HepG2 (cell line): Measurements from ENCODE around the gene DBNDD1. TPM values are rescaled to one million over a fixed set of nuclear protein-coding genes. Genes with fewer than 3 reads are reported as not detected.
A peak's percentile ranks its signal among the peaks of the same experiment; 100 is the strongest.

Experiments
- BHLHE40 ChIP-seq: IDR thresholded peaks from 2 replicates; pipeline ENCODE4 v1.6.1; 2011; ENCODE audit warnings: low read length, improper control_type of control experiment
- BRCA1 ChIP-seq: sonication (generic); formaldehyde crosslinking; IDR thresholded peaks from 2 replicates; pipeline ENCODE4 v1.4.0; 2020; ENCODE audit warnings: missing genetic modification reagents
- GATAD1 ChIP-seq: IDR thresholded peaks from 2 replicates; pipeline ENCODE4 v1.6.1; 2016; ENCODE audit warnings: missing genetic modification reagents, missing compliant biosample characterization
- GTF2F1 ChIP-seq: fragments of 150-350 bp; IDR thresholded peaks from 2 replicates; pipeline ENCODE4 v1.6.1; 2014; ENCODE audit warnings: low read length
- HNRNPK ChIP-seq: fragments of 200-400 bp; formaldehyde crosslinking; IDR thresholded peaks from 2 replicates; pipeline ENCODE4 v1.6.1; 2018; ENCODE audit warnings: low read length, low read depth, moderate library complexity, mild to moderate bottlenecking; ENCODE audit not compliant: poor library complexity, severe bottlenecking
- KLF12 ChIP-seq: sonication (generic); formaldehyde crosslinking; IDR thresholded peaks from 2 replicates; pipeline ENCODE4 v1.4.0; 2020; ENCODE audit warnings: missing genetic modification reagents, borderline replicate concordance
- MYC ChIP-seq: sonication (generic); formaldehyde crosslinking; IDR thresholded peaks from 2 replicates; pipeline ENCODE4 v1.9.0; 2021; ENCODE audit warnings: missing genetic modification reagents, borderline replicate concordance
- RELA ChIP-seq: sonication (generic); formaldehyde crosslinking; IDR thresholded peaks from 2 replicates; pipeline ENCODE4 v1.4.0; 2020; ENCODE audit warnings: missing genetic modification reagents
- RFXANK ChIP-seq: IDR thresholded peaks from 2 replicates; pipeline ENCODE4 v1.6.1; 2016
- WIZ ChIP-seq: sonication (generic); formaldehyde crosslinking; IDR thresholded peaks from 2 replicates; pipeline ENCODE4 v1.5.1; 2020; ENCODE audit warnings: mild to moderate bottlenecking, missing genetic modification reagents
- ZNF335 ChIP-seq: sonication (generic); formaldehyde crosslinking; IDR thresholded peaks from 2 replicates; pipeline ENCODE4 v1.4.0; 2020; ENCODE audit warnings: missing genetic modification reagents
- ZNF431 ChIP-seq: sonication (generic); formaldehyde crosslinking; IDR thresholded peaks from 2 replicates; pipeline ENCODE4 v1.9.0; 2022; ENCODE audit warnings: missing genetic modification reagents, low read depth, mild to moderate bottlenecking, borderline replicate concordance
- ZNF546 ChIP-seq: sonication (generic); formaldehyde crosslinking; conservative IDR thresholded peaks from 2 replicates; pipeline ENCODE4 v1.8.1; 2023; ENCODE audit warnings: mild to moderate bottlenecking, missing genetic modification reagents
- ZSCAN21 ChIP-seq: sonication (generic); formaldehyde crosslinking; IDR thresholded peaks from 2 replicates; pipeline ENCODE4 v1.8.0; 2022; ENCODE audit warnings: mild to moderate bottlenecking, missing genetic modification reagents, moderate library complexity, borderline replicate concordance
- polyA plus RNA-seq, 8 experiments: library from polyadenylated mRNA; depleted of rRNA in 3 of 8; stranded (reverse) in 7 of 8; unstranded in 1 of 8; fragments of >200 nt; fragmentation: Illumina TruSeq in 4 of 8; extraction: Trizol in 4 of 8; gene quantifications; 2 replicates each; pipeline versions ENCODE4 v1.2.1 to v1.2.3, GENCODE V29; 2011 to 2016; ENCODE audit warnings: low read depth in 4 of 8, missing spikeins in 1 of 8, mixed read lengths in 1 of 8; ENCODE audit not compliant: insufficient read depth in 1 of 8
- total RNA-seq, 5 experiments: library from RNA; depleted of rRNA; stranded (reverse); fragments of >200 nt; fragmentation: Illumina TruSeq; extraction: Trizol; gene quantifications; 2 replicates each; pipeline ENCODE4 v1.2.3, GENCODE V29; 2016; ENCODE audit warnings: low read depth in 1 of 5
- TF ChIP-seq, protein P1 (sequence below): sonication (generic); formaldehyde crosslinking; IDR thresholded peaks from 2 replicates; pipeline ENCODE4 v1.4.0; 2020; ENCODE audit warnings: missing genetic modification reagents
- TF ChIP-seq, protein P2 (sequence below): sonication (generic); formaldehyde crosslinking; IDR thresholded peaks from 2 replicates; pipeline ENCODE4 v1.9.0; 2022; ENCODE audit warnings: low read depth, missing genetic modification reagents
- TF ChIP-seq, protein P3 (sequence below): sonication (generic); formaldehyde crosslinking; IDR thresholded peaks from 2 replicates; pipeline ENCODE4 v1.8.0; 2022; ENCODE audit warnings: mild to moderate bottlenecking, missing genetic modification reagents, moderate library complexity
- TF ChIP-seq, protein P4 (sequence below): sonication (generic); formaldehyde crosslinking; conservative IDR thresholded peaks from 2 replicates; pipeline ENCODE4 v1.4.0; 2020; ENCODE audit warnings: missing genetic modification reagents
- TF ChIP-seq, protein P5 (sequence below): sonication (generic); formaldehyde crosslinking; IDR thresholded peaks from 2 replicates; pipeline ENCODE4 v1.5.1; 2020; ENCODE audit warnings: mild to moderate bottlenecking, missing genetic modification reagents, moderate library complexity
- TF ChIP-seq, protein P6 (sequence below): IDR thresholded peaks from 2 replicates; pipeline ENCODE4 v1.6.1; 2016; ENCODE audit warnings: missing compliant biosample characterization, missing genetic modification reagents, borderline replicate concordance

Gene DBNDD1
- total and polyA plus RNA-seq, 2 of the 13 experiments (the other 11 are each of a cell fraction or from before 2014, with no cell fraction given): 17.0 to 40.4 TPM

DNA sequence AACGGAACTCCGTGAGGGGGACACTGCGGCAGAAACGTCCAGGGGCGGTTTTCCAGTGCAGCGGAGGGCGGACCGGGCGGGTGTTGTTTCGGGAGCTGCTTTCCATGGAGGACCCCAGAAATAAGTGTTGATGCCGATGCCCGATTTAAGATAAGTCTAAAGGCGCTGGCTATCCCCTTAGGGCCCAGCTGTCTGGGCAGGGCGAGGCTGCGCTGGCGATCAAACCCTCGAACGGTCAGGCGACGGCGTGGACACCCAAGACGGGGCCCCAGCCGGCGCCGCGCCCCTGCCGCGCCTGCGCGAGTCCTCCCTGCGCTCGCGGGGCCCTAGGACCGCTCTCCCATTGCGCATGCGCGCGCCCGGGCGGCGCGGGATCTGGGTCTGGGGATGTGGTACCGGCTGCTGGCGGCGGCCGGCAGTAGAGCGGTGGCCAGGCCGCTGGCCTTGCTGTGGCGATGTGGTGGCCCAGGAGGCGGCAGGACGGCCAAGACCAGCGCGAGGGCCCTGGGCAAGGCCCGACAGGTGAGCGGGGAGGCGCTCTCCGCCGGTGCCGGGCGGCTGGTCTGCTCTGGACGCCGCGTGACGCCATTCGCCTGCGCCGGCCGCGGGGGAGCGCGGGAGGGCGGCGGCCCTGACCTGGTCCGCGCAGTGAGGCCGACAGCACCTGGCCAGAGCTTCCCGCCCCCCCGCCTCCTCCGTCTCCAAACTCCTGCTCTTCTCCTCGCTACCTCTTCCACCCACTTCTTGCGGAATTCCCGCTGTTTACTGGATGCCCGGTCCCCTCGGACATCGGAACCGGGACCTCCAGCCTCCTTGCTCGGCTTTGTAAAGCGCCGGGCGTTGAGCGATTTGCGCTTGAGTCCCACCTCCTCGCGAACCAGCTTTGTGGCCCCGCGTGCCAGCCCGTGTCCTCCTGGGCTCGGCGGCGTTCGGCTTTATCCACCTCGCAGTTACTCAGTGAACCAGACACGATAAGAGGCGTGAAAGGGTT lies 46.7 kb downstream of the DBNDD1 start (continued):
- TF ChIP-seq, protein P1, sequence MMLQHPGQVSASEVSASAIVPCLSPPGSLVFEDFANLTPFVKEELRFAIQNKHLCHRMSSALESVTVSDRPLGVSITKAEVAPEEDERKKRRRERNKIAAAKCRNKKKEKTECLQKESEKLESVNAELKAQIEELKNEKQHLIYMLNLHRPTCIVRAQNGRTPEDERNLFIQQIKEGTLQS (CRISPR knock-in tag): peak; percentile 61; the same call in 1 of the 2 replicates
- TF ChIP-seq, protein P2, sequence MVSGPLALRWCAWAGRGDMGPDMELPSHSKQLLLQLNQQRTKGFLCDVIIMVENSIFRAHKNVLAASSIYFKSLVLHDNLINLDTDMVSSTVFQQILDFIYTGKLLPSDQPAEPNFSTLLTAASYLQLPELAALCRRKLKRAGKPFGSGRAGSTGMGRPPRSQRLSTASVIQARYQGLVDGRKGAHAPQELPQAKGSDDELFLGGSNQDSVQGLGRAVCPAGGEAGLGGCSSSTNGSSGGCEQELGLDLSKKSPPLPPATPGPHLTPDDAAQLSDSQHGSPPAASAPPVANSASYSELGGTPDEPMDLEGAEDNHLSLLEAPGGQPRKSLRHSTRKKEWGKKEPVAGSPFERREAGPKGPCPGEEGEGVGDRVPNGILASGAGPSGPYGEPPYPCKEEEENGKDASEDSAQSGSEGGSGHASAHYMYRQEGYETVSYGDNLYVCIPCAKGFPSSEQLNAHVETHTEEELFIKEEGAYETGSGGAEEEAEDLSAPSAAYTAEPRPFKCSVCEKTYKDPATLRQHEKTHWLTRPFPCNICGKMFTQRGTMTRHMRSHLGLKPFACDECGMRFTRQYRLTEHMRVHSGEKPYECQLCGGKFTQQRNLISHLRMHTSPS (CRISPR knock-in tag): no peak
- TF ChIP-seq ZNF546 (CRISPR knock-in tag) (no peak), WIZ (CRISPR knock-in tag) (no peak; the same call in 1 of the 2 replicates), ZNF431 (CRISPR knock-in tag) (peak; percentile 94), HNRNPK (peak; percentile 90), BRCA1 (CRISPR knock-in tag) (peak; percentile 66), BHLHE40 (peak; percentile 11; the same call in 1 of the 2 replicates), RELA (CRISPR knock-in tag) (no peak), KLF12 (CRISPR knock-in tag) (peak; percentile 96; the same call in 1 of the 2 replicates), ZSCAN21 (peak; percentile 78; the same call in 1 of the 2 replicates), MYC (peak; percentile 97), RFXANK (CRISPR knock-in tag) (peak; percentile 83), GTF2F1 (no peak; the same call in 1 of the 2 replicates), ZNF335 (CRISPR knock-in tag) (peak; percentile 99), GATAD1 (peak; percentile 98)
- TF ChIP-seq, protein P3, sequence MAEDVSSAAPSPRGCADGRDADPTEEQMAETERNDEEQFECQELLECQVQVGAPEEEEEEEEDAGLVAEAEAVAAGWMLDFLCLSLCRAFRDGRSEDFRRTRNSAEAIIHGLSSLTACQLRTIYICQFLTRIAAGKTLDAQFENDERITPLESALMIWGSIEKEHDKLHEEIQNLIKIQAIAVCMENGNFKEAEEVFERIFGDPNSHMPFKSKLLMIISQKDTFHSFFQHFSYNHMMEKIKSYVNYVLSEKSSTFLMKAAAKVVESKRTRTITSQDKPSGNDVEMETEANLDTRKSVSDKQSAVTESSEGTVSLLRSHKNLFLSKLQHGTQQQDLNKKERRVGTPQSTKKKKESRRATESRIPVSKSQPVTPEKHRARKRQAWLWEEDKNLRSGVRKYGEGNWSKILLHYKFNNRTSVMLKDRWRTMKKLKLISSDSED (CRISPR knock-in tag): no peak
- TF ChIP-seq, protein P4, sequence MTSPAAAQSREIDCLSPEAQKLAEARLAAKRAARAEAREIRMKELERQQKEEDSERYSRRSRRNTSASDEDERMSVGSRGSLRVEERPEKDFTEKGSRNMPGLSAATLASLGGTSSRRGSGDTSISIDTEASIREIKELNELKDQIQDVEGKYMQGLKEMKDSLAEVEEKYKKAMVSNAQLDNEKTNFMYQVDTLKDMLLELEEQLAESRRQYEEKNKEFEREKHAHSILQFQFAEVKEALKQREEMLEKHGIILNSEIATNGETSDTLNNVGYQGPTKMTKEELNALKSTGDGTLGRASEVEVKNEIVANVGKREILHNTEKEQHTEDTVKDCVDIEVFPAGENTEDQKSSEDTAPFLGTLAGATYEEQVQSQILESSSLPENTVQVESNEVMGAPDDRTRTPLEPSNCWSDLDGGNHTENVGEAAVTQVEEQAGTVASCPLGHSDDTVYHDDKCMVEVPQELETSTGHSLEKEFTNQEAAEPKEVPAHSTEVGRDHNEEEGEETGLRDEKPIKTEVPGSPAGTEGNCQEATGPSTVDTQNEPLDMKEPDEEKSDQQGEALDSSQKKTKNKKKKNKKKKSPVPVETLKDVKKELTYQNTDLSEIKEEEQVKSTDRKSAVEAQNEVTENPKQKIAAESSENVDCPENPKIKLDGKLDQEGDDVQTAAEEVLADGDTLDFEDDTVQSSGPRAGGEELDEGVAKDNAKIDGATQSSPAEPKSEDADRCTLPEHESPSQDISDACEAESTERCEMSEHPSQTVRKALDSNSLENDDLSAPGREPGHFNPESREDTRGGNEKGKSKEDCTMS (CRISPR knock-in tag): peak; percentile 25; the same call in 1 of the 2 replicates
- TF ChIP-seq, protein P5, sequence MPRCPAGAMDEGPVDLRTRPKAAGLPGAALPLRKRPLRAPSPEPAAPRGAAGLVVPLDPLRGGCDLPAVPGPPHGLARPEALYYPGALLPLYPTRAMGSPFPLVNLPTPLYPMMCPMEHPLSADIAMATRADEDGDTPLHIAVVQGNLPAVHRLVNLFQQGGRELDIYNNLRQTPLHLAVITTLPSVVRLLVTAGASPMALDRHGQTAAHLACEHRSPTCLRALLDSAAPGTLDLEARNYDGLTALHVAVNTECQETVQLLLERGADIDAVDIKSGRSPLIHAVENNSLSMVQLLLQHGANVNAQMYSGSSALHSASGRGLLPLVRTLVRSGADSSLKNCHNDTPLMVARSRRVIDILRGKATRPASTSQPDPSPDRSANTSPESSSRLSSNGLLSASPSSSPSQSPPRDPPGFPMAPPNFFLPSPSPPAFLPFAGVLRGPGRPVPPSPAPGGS (CRISPR knock-in tag): peak; percentile 92
- TF ChIP-seq, protein P6, sequence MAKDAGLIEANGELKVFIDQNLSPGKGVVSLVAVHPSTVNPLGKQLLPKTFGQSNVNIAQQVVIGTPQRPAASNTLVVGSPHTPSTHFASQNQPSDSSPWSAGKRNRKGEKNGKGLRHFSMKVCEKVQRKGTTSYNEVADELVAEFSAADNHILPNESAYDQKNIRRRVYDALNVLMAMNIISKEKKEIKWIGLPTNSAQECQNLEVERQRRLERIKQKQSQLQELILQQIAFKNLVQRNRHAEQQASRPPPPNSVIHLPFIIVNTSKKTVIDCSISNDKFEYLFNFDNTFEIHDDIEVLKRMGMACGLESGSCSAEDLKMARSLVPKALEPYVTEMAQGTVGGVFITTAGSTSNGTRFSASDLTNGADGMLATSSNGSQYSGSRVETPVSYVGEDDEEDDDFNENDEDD (CRISPR knock-in tag): peak; percentile 90
